Ishikawa (cell line): ENCODE results near the gene NLGN1.

Source experiments
- CREB1 ChIP-seq: IDR thresholded peaks from 2 replicates; pipeline ENCODE4 v1.6.1; 2012; ENCODE audit warnings: low read depth
- EGR1 ChIP-seq: IDR thresholded peaks from 2 replicates; pipeline ENCODE4 v1.6.1; 2012
- EP300 ChIP-seq: IDR thresholded peaks from 2 replicates; pipeline ENCODE4 v1.6.1; 2012; ENCODE audit warnings: borderline replicate concordance
- FOXM1 ChIP-seq: IDR thresholded peaks from 2 replicates; pipeline ENCODE4 v1.6.1; 2012; ENCODE audit warnings: low read depth, borderline replicate concordance
- RAD21 ChIP-seq: IDR thresholded peaks from 2 replicates; pipeline ENCODE4 v1.6.1; 2012; ENCODE audit warnings: low read depth
- TAF1 ChIP-seq: IDR thresholded peaks from 2 replicates; pipeline ENCODE4 v1.6.1; 2012; ENCODE audit warnings: low read depth, mild to moderate bottlenecking
- YY1 ChIP-seq: IDR thresholded peaks from 2 replicates; pipeline ENCODE4 v1.6.1; 2012; ENCODE audit warnings: low read depth
- ZBTB7A ChIP-seq: IDR thresholded peaks from 2 replicates; pipeline ENCODE4 v1.6.1; 2012; ENCODE audit warnings: low read depth
- TF ChIP-seq, protein P1 (sequence below): IDR thresholded peaks from 2 replicates; pipeline ENCODE4 v1.6.1; 2012; ENCODE audit warnings: low read depth, mild to moderate bottlenecking
- TF ChIP-seq, protein P2 (sequence below): IDR thresholded peaks from 2 replicates; pipeline ENCODE4 v1.6.1; 2012
- TF ChIP-seq, protein P3 (sequence below): IDR thresholded peaks from 2 replicates; pipeline ENCODE4 v1.6.1; 2012

DNA sequence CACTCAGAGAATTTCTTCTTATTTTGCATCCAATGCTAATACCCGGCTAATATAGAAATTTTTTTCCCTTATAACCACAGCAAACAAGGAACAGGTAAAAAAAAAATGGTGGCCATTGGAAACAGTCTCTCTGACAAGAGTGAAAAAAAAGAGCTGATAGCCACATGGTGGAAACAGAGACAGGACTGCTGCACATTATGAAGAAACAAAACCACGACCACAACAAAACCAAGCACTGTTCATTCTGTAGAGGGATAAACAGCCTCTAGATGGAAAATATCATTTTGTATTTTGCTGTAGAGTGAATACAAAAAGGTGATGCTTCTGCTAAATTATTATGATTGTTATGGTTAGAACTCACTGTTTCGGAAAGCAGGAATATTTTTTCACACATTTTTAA is 686.2 kb downstream of the NLGN1 start:
- TF ChIP-seq EP300 (no peak), EGR1 (no peak), YY1 (no peak), CREB1 (no peak), RAD21 (no peak), TAF1 (no peak), ZBTB7A (no peak), FOXM1 (no peak)
- TF ChIP-seq, protein P1, sequence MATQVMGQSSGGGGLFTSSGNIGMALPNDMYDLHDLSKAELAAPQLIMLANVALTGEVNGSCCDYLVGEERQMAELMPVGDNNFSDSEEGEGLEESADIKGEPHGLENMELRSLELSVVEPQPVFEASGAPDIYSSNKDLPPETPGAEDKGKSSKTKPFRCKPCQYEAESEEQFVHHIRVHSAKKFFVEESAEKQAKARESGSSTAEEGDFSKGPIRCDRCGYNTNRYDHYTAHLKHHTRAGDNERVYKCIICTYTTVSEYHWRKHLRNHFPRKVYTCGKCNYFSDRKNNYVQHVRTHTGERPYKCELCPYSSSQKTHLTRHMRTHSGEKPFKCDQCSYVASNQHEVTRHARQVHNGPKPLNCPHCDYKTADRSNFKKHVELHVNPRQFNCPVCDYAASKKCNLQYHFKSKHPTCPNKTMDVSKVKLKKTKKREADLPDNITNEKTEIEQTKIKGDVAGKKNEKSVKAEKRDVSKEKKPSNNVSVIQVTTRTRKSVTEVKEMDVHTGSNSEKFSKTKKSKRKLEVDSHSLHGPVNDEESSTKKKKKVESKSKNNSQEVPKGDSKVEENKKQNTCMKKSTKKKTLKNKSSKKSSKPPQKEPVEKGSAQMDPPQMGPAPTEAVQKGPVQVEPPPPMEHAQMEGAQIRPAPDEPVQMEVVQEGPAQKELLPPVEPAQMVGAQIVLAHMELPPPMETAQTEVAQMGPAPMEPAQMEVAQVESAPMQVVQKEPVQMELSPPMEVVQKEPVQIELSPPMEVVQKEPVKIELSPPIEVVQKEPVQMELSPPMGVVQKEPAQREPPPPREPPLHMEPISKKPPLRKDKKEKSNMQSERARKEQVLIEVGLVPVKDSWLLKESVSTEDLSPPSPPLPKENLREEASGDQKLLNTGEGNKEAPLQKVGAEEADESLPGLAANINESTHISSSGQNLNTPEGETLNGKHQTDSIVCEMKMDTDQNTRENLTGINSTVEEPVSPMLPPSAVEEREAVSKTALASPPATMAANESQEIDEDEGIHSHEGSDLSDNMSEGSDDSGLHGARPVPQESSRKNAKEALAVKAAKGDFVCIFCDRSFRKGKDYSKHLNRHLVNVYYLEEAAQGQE, result no peak
- TF ChIP-seq, protein P2, sequence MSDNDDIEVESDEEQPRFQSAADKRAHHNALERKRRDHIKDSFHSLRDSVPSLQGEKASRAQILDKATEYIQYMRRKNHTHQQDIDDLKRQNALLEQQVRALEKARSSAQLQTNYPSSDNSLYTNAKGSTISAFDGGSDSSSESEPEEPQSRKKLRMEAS, result no peak
- TF ChIP-seq, protein P3, sequence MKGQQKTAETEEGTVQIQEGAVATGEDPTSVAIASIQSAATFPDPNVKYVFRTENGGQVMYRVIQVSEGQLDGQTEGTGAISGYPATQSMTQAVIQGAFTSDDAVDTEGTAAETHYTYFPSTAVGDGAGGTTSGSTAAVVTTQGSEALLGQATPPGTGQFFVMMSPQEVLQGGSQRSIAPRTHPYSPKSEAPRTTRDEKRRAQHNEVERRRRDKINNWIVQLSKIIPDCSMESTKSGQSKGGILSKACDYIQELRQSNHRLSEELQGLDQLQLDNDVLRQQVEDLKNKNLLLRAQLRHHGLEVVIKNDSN, result no peak
